Glutamatergic neuron (in vitro differentiated cells): ENCODE data around the gene KCNB1. TPM values are rescaled to one million over a fixed set of nuclear protein-coding genes. Genes with fewer than 3 reads are reported as not detected.

ENCODE experiments used
- DNase-seq: peaks from one replicate; pipeline ENCODE4 v3.0.0; 2022
- H3K27ac Mint-ChIP-seq: one replicate; pipeline ENCODE4 v1.8.0; 2020; ENCODE audit warnings: mild to moderate bottlenecking, mixed read lengths, inconsistent platforms; ENCODE audit not compliant: unreplicated experiment
- H3K27me3 Mint-ChIP-seq: one replicate; pipeline ENCODE4 v1.8.0; 2020; ENCODE audit warnings: mild to moderate bottlenecking, moderate library complexity, mixed read lengths, inconsistent platforms; ENCODE audit not compliant: unreplicated experiment
- H3K36me3 Mint-ChIP-seq: one replicate; pipeline ENCODE4 v1.8.0; 2020; ENCODE audit warnings: mild to moderate bottlenecking, mixed read lengths, inconsistent platforms; ENCODE audit not compliant: unreplicated experiment
- H3K4me1 Mint-ChIP-seq: one replicate; pipeline ENCODE4 v1.8.0; 2020; ENCODE audit warnings: mild to moderate bottlenecking, low read depth, mixed read lengths, inconsistent platforms; ENCODE audit not compliant: unreplicated experiment
- H3K4me3 Mint-ChIP-seq: one replicate; pipeline ENCODE4 v1.8.0; 2020; ENCODE audit warnings: mild to moderate bottlenecking, mixed read lengths, inconsistent platforms; ENCODE audit not compliant: unreplicated experiment
- H3K9me3 Mint-ChIP-seq: one replicate; pipeline ENCODE4 v1.8.0; 2020; ENCODE audit warnings: mild to moderate bottlenecking, moderate library complexity, mixed read lengths, inconsistent platforms; ENCODE audit not compliant: unreplicated experiment
- total RNA-seq: library from RNA; stranded (reverse); fragmentation: NEBNext Ultra II Directional; extraction: Animal tissue kit (Norgen Biotek cat#: 25700); gene quantifications from one replicate; pipeline ENCODE4 v1.2.1, GENCODE V29; 2021; ENCODE audit not compliant: unreplicated experiment
- TF ChIP-seq, protein P1 (sequence below): fragments of 200-600 bp; sonication (generic); IDR thresholded peaks from one replicate; pipeline ENCODE4 v1.5.0; 2021; ENCODE audit not compliant: partially characterized antibody, unreplicated experiment

The KCNB1 gene
- total RNA-seq, 1 donor from 2014 or later = 3.1 TPM

DNA sequence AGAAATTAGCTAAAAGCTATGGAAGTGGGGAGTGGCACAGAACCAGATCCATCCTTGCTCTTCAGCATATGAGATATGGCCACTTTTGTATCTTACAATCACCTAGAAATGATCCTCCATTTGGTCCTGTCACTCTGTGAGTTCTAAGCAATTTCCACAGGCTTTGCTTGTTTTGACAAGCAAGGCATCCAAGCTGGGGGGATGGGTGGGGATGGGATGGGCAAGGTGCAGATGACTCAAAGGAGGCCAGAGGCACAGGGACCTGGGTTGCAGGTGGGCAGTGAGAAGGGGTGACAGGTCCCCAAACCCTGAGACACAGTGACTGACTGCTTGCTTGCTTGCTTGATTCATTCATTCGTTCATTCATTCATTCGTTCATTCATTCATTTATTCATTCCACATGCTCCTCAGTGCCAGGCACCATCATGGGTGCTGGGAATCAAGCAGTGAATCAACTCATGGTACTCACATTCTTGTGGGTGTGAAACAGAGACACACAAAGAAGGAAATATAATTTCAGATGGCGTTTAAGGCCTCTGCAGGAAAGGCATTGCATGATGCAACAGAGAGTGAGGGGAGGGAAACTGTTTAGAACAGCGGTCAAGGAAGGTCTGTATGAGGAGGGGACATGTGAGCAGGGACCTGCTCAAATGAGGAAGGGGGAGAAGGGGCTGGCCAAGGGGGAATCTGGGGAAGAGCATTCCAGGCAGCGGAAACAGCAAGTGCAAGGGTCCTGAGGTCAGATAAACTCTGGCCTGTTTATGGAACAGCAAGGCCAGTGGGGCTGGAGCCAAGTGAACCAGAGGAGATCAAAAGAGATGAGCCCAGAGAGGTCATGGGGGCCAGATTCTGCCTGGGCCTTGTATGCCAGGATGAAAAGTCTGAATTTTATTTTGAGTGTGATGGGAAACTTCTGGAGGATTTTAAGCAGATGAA, 3.4 kb downstream of the KCNB1 start:
- Mint-ChIP-seq H3K9me3 (peaks cover 2% of the 10 kb centered on the region), H3K27ac (peak overlapping the region; percentile 4), H3K4me3 (no peak overlapping the region), H3K4me1 (peaks cover 9% of the 10 kb centered on the region), H3K36me3 (no peaks in the 10 kb centered on the region), H3K27me3 (peaks cover 15% of the 10 kb centered on the region)
- TF ChIP-seq, protein P1, sequence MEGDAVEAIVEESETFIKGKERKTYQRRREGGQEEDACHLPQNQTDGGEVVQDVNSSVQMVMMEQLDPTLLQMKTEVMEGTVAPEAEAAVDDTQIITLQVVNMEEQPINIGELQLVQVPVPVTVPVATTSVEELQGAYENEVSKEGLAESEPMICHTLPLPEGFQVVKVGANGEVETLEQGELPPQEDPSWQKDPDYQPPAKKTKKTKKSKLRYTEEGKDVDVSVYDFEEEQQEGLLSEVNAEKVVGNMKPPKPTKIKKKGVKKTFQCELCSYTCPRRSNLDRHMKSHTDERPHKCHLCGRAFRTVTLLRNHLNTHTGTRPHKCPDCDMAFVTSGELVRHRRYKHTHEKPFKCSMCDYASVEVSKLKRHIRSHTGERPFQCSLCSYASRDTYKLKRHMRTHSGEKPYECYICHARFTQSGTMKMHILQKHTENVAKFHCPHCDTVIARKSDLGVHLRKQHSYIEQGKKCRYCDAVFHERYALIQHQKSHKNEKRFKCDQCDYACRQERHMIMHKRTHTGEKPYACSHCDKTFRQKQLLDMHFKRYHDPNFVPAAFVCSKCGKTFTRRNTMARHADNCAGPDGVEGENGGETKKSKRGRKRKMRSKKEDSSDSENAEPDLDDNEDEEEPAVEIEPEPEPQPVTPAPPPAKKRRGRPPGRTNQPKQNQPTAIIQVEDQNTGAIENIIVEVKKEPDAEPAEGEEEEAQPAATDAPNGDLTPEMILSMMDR = no peak
- no peak for DNase-seq

DNA sequence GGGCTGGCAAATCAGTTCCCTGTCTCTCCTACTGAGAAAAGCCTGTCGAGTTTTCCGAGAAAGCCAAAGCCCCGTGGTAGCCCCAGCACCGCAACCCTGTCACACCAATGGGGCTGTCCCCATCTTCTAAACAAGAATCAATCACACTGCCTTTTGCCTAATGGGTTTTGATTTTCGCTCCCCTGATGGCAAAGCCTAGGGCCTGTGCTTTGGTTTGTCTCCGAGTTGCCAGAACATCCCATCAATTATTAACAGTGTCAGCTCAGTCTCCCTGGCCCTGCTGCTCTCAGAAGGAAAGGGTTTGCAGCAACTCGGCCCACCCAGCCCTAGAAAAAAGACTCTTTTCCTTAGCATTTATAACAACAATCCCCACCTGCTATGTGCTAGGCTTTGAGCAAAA, 4.2 kb downstream of the KCNB1 start:
- Mint-ChIP-seq H3K36me3 (no peaks in the 10 kb centered on the region), H3K27ac (peak overlapping the region; percentile 33), H3K4me1 (peaks cover 9% of the 10 kb centered on the region), H3K4me3 (no peak overlapping the region), H3K27me3 (peaks cover 17% of the 10 kb centered on the region), H3K9me3 (peaks cover 2% of the 10 kb centered on the region)
- DNase-seq = peak; percentile 21
- TF ChIP-seq, protein P1 = no peak

DNA sequence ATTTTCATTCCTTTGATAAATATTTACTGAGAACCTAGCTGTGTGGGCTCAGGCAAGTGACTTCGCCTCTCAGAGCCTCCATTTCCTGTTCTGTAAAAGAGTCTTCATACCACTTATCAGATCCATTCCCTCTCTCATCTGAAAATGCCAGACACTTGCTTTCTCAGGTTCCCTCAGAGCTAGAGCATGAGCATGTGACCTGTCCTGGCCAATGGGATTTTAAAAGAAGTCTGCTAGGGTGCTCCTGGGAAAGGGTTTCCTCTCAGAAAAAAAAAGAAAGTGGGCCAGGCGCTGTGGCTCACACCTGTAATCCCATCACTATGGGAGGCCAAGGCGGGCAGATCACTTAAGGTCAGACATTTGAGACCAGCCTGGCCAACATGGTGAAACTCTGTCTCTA, 5.3 kb downstream of the KCNB1 start:
- Mint-ChIP-seq H3K27ac (no peak overlapping the region), H3K4me1 (peaks cover 7% of the 10 kb centered on the region), H3K4me3 (no peak overlapping the region), H3K36me3 (no peaks in the 10 kb centered on the region), H3K27me3 (peaks cover 16% of the 10 kb centered on the region), H3K9me3 (peaks cover 2% of the 10 kb centered on the region)
- TF ChIP-seq, protein P1 = no peak
- no peak for DNase-seq

DNA sequence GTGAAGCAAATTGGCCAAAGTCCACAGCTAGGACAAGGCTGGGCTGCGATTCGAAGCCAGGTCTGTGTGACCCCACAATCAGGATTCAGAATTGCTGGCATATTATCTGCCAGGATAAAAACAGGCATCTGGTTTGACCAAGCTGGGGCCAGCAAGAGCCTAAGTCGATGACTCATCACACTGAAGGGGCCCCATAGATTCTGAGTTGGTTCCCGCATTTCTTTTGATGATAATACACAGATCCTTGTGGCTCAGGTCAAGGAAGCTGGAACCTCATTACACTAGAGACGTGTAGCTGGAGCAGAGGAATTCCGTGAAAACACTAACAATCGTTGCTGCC, 6.5 kb downstream of the KCNB1 start:
- peaks cover 7% of the 10 kb centered on the region for H3K4me1 Mint-ChIP-seq
- H3K27me3 Mint-ChIP-seq = peaks cover 10% of the 10 kb centered on the region

More for the DNA sequence above, 6.5 kb downstream of the KCNB1 start:
- no peak for DNase-seq
- Mint-ChIP-seq H3K36me3 (no peaks in the 10 kb centered on the region), H3K4me3 (no peak overlapping the region), H3K9me3 (peaks cover 2% of the 10 kb centered on the region), H3K27ac (no peak overlapping the region)
- TF ChIP-seq, protein P1 = no peak
